ENCODE data around the gene SMOC1.

- TF ChIP-seq CTCF (IDR thresholded peaks at IDR 0.05; ENCODE audit: low read depth, low read length) (no peak), EZH2phosphoT487 (IDR thresholded peaks at IDR 0.05; ENCODE audit: low read depth) (no peak)
Measured at GRCh38 chr14:69943084-69943780, 64.0 kb downstream of the SMOC1 start.
